Left lung (tissue), 10 donors: Measurements from ENCODE around the gene POLG2. TPM values are rescaled to one million over a fixed set of nuclear protein-coding genes. Genes with fewer than 3 reads are reported as not detected.

Experiments used
- ATAC-seq: fragments of 200-7000 bp; cut with Tn5 transposase; one replicate; pipeline ENCODE4 v1.9.1; 2020; ENCODE audit warnings: moderate library complexity
- DNase-seq, 4 donors: peaks; one replicate each; pipeline ENCODE4 v3.0.0-alpha.2; 2013 to 2020
- H3K27ac ChIP-seq, 2 donors: fragments of 200-600 bp; sonication (generic) in 1 of 2; one replicate each; pipeline versions ENCODE4 v1.5.0 to v1.8.0; 2020 to 2021
- H3K27me3 ChIP-seq, 2 donors: fragments of 200-600 bp; sonication (generic) in 1 of 2; one replicate each; pipeline versions ENCODE4 v1.5.0 to v1.8.0; 2020 to 2021
- H3K36me3 ChIP-seq, 2 donors: fragments of 200-600 bp; sonication (generic) in 1 of 2; one replicate each; pipeline versions ENCODE4 v1.5.0 to v1.8.0; 2020 to 2021
- H3K4me1 ChIP-seq, 2 donors: fragments of 200-600 bp; one replicate each; pipeline ENCODE4 v1.8.0; 2021
- H3K4me3 ChIP-seq, 2 donors: fragments of 200-600 bp; sonication (generic) in 1 of 2; one replicate each; pipeline versions ENCODE4 v1.5.0 to v1.8.0; 2020 to 2021; ENCODE audit warnings: mild to moderate bottlenecking in 1 of 2
- H3K9me3 ChIP-seq, 2 donors: fragments of 200-600 bp; sonication (generic) in 1 of 2; one replicate each; pipeline versions ENCODE4 v1.5.0 to v1.8.0; 2020 to 2021
- intact Hi-C, 2 donors: fragments of 100-400 bp; cut with DNase I; formaldehyde crosslinking; loops; one replicate each; pipeline versions ENCODE4 v1.11.2 to v1.14.2; 2022
- polyA plus RNA-seq, 6 donors: library from polyadenylated mRNA; unstranded; fragments of 120-200 nt; gene quantifications; one replicate each; pipeline ENCODE4 v1.2.1, GENCODE V29; 2013; ENCODE audit not compliant: insufficient read length in 6 of 6
- total RNA-seq, 2 donors: library from RNA; stranded (reverse); fragmentation: NEBNext Ultra II Directional; extraction: Animal tissue kit (Norgen Biotek cat#: 25700); gene quantifications; one replicate each; pipeline ENCODE4 v1.2.1, GENCODE V29; 2021
- TF ChIP-seq, protein P1 (sequence below), 2 donors: fragments of 200-600 bp; sonication (generic) in 1 of 2; IDR thresholded peaks; one replicate each; pipeline versions ENCODE4 v1.5.0 to v1.8.0; 2021; ENCODE audit warnings: antibody characterized with exemption in 2 of 2
- donor health status: DM: no; HTN: yes; CAD: no.
- donor health status: DM: no; HTN: no; CAD: no.

Gene POLG2
- total and polyA plus RNA-seq, 8 donors: 12.6 to 60.6 (median 48.5) TPM

- ATAC-seq (no peak), DNase-seq (no peak)
- Histone ChIP-seq H3K27me3 (no peaks in the 10 kb centered on the region), H3K4me3 (no peak overlapping the region), H3K27ac (no peak overlapping the region), H3K4me1 (peaks cover 26 to 78% of the 10 kb centered on the region in 2 donors), H3K9me3 (no peaks in the 10 kb centered on the region), H3K36me3 (peaks cover 32 to 74% of the 10 kb centered on the region in 2 donors)
- TF ChIP-seq, protein P1, sequence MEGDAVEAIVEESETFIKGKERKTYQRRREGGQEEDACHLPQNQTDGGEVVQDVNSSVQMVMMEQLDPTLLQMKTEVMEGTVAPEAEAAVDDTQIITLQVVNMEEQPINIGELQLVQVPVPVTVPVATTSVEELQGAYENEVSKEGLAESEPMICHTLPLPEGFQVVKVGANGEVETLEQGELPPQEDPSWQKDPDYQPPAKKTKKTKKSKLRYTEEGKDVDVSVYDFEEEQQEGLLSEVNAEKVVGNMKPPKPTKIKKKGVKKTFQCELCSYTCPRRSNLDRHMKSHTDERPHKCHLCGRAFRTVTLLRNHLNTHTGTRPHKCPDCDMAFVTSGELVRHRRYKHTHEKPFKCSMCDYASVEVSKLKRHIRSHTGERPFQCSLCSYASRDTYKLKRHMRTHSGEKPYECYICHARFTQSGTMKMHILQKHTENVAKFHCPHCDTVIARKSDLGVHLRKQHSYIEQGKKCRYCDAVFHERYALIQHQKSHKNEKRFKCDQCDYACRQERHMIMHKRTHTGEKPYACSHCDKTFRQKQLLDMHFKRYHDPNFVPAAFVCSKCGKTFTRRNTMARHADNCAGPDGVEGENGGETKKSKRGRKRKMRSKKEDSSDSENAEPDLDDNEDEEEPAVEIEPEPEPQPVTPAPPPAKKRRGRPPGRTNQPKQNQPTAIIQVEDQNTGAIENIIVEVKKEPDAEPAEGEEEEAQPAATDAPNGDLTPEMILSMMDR (IDR thresholded peaks at IDR 0.05): no peak
- intact Hi-C loops: no loop called here
These were observed 5.2 kb upstream of the POLG2 start for GRCh38 chr17:64502021-64502420.

DNA sequence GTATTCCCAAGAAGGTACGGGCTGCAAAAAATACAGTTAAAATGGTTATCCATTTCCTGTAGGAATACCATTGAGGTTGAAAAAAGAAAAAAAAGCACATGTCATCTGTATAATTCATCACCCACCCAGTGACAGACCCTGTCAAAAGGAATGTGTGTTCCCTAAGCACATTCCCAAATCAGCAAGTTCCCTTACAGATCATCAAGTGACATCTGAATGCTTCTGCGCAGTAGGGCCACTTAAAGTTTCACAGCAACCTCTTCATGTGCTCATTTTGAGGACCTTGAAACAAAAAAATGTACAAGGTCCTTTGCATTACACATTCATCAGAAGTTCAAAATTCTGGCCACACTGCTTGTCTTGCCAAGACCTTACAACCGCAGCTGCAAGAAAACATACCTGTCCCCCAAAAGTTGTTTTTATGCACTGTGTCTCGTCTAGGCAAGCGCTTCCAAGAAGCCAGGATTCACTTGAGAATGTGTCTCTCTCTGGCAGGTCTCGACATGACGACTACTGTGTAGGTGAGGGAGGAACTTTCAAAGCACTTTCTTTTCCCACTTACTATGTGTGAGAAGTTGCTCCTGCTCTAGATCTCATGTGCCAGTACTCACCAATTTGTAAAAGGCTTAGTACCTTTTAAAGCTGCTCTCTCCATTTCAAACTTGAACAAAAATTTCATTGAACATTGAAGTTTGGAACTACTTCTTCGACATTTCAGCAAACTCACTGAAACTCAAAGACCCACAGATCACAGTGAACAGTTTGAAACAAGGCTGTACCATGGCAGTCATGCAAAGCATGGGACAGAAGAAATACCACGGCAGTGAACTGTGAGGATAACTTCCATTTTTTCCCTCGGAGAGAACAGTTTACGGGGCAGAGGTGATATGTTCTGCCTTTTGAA is 4.3 kb upstream of the POLG2 start:
- TF ChIP-seq, protein P1 (IDR thresholded peaks at IDR 0.05): no peak
- DNase-seq: no peak
- Histone ChIP-seq H3K27ac (no peak overlapping the region), H3K36me3 (peaks cover 32 to 74% of the 10 kb centered on the region in 2 donors), H3K4me1 (peaks cover 27 to 83% of the 10 kb centered on the region in 2 donors), H3K4me3 (no peak overlapping the region), H3K27me3 (no peaks in the 10 kb centered on the region), H3K9me3 (no peaks in the 10 kb centered on the region)
- intact Hi-C loops: no loop called here
- ATAC-seq: no peak

GRCh38 chr17:64500487-64500859 is 3.6 kb upstream of the POLG2 start:
- Histone ChIP-seq H3K4me3 (no peak overlapping the region), H3K9me3 (no peaks in the 10 kb centered on the region), H3K27me3 (no peaks in the 10 kb centered on the region), H3K27ac (no peak overlapping the region), H3K4me1 (peaks cover 34 to 89% of the 10 kb centered on the region in 2 donors), H3K36me3 (peaks cover 32 to 74% of the 10 kb centered on the region in 2 donors)
- DNase-seq: no peak
- TF ChIP-seq, protein P1 (IDR thresholded peaks at IDR 0.05): no peak
- no peak for ATAC-seq
- intact Hi-C loops: no loop called here

- H3K27me3 ChIP-seq: no peaks in the 10 kb centered on the region
- peaks cover 38 to 95% of the 10 kb centered on the region in 2 donors for H3K4me1 ChIP-seq
- intact Hi-C loops: loop anchor here in 1 of 2 donors (10.0 kb wide), 1 partner anchor 175 kb away; no protein-coding TSS in a partner anchor
- TF ChIP-seq, protein P1 (IDR thresholded peaks at IDR 0.05): no peak
- no peak overlapping the region for H3K27ac ChIP-seq
- H3K36me3 ChIP-seq: peaks cover 32 to 72% of the 10 kb centered on the region in 2 donors
- DNase-seq: no peak
- no peak overlapping the region for H3K4me3 ChIP-seq
- H3K9me3 ChIP-seq: no peaks in the 10 kb centered on the region
- ATAC-seq: no peak
These were observed 3.1 kb upstream of the POLG2 start for GRCh38 chr17:64499805-64500486.
